ENCODE data around the gene THRA. TPM values are rescaled to one million over a fixed set of nuclear protein-coding genes. Genes with fewer than 3 reads are reported as not detected.
A peak's percentile ranks its signal among the peaks of the same experiment; 100 is the strongest.

Gene THRA
- total RNA-seq, 2 donors from 2014 or later = 35.2 to 79.8 TPM

GRCh38 chr17:40023590-40024292 lies 39.0 kb upstream of the THRA start:
- no peak for TF ChIP-seq CTCF (IDR thresholded peaks at IDR 0.05)
- TF ChIP-seq POLR2AphosphoS5 (IDR thresholded peaks at IDR 0.05) = no peak
- TF ChIP-seq POLR2A (IDR thresholded peaks at IDR 0.05) = no peak
- intact Hi-C loops (cut with DNase I) = no loop called here
- peaks cover 20% of the 10 kb centered on the region for H3K4me1 ChIP-seq (replicated peaks)
- 55% methylated on average over 10 of the region's 10 CpGs for WGBS
- no peak overlapping the region for H3K4me3 ChIP-seq
- no peaks in the 10 kb centered on the region for H3K27me3 ChIP-seq (replicated peaks; ENCODE audit: insufficient read depth)
- H3K36me3 ChIP-seq = peaks cover 0 to 10% of the 10 kb centered on the region in 2 donors
- peak; percentile 36 for DNase-seq (ENCODE audit: low spot score)
- no peaks in the 10 kb centered on the region for H3K9me3 ChIP-seq
- peak overlapping the region in 1 of 2 donors; percentile 41 for H3K27ac ChIP-seq

- TF ChIP-seq POLR2AphosphoS5 (IDR thresholded peaks at IDR 0.05) (no peak), CTCF (IDR thresholded peaks at IDR 0.05) (no peak), POLR2A (IDR thresholded peaks at IDR 0.05) (no peak)
- Histone ChIP-seq H3K4me3 (no peak overlapping the region), H3K27ac (no peak overlapping the region), H3K9me3 (no peaks in the 10 kb centered on the region), H3K27me3 (replicated peaks; ENCODE audit: insufficient read depth) (no peaks in the 10 kb centered on the region), H3K4me1 (replicated peaks) (peaks cover 20% of the 10 kb centered on the region), H3K36me3 (peaks cover 5 to 6% of the 10 kb centered on the region in 2 donors)
- WGBS = 92% methylated on average over 8 of the region's 8 CpGs
- intact Hi-C loops (cut with DNase I) = loop anchor here (5.0 kb wide), 2 partner anchors 52 to 152 kb away; partner anchors contain the start of gene RAPGEFL1
- no peak for DNase-seq (ENCODE audit: low spot score)
Measured at GRCh38 chr17:40024901-40025300, 37.9 kb upstream of the THRA start.

GRCh38 chr17:40025559-40025958 lies 37.2 kb upstream of the THRA start:
- no peak overlapping the region for H3K4me3 ChIP-seq
- H3K36me3 ChIP-seq = peaks cover under 1 to 5% of the 10 kb centered on the region in 2 donors
- peaks cover 20% of the 10 kb centered on the region for H3K4me1 ChIP-seq (replicated peaks)
- H3K9me3 ChIP-seq = no peaks in the 10 kb centered on the region
- peak overlapping the region; percentile 5 to 52 for H3K27ac ChIP-seq
- 32% methylated on average over 2 of the region's 2 CpGs for WGBS
- no peaks in the 10 kb centered on the region for H3K27me3 ChIP-seq (replicated peaks; ENCODE audit: insufficient read depth)
- TF ChIP-seq POLR2A (IDR thresholded peaks at IDR 0.05) (no peak), CTCF (IDR thresholded peaks at IDR 0.05) (no peak), POLR2AphosphoS5 (IDR thresholded peaks at IDR 0.05) (no peak)
- no peak for DNase-seq (ENCODE audit: low spot score)
- intact Hi-C loops (cut with DNase I) = loop anchor here (5.0 kb wide), 2 partner anchors 52 to 152 kb away; partner anchors contain the start of gene RAPGEFL1

GRCh38 chr17:40025991-40026815 lies 36.6 kb upstream of the THRA start:
- peak; percentile 62 for DNase-seq (ENCODE audit: low spot score)
- Histone ChIP-seq H3K9me3 (no peaks in the 10 kb centered on the region), H3K27me3 (replicated peaks; ENCODE audit: insufficient read depth) (no peaks in the 10 kb centered on the region), H3K4me1 (replicated peaks) (peaks cover 20% of the 10 kb centered on the region), H3K4me3 (no peak overlapping the region), H3K27ac (peak overlapping the region; percentile 5 to 52), H3K36me3 (peaks cover 5 to 7% of the 10 kb centered on the region in 2 donors)
- TF ChIP-seq POLR2AphosphoS5 (IDR thresholded peaks at IDR 0.05) = peak; percentile 22
- TF ChIP-seq POLR2A (IDR thresholded peaks at IDR 0.05) = no peak
- WGBS = 41% methylated on average over 22 of the region's 22 CpGs
- intact Hi-C loops (cut with DNase I) = loop anchor here (5.0 kb wide), 2 partner anchors 51 to 151 kb away; partner anchors contain the start of gene RAPGEFL1
